H1 (cell line): ENCODE data around the gene TXNL4A. TPM values are rescaled to one million over a fixed set of nuclear protein-coding genes. Genes with fewer than 3 reads are reported as not detected.

Experiments used
- CTCF ChIA-PET: fragments of 300-600 bp; sonication (Branson Sonifier 250); formaldehyde crosslinking; loops from one replicate; lab custom pipeline; 2021; ENCODE audit not compliant: partially characterized antibody; lab: Charles Lee
- POLR2A ChIA-PET: fragments of 300-600 bp; sonication (Branson Sonifier 250); formaldehyde crosslinking; loops from one replicate; lab custom pipeline; 2021; ENCODE audit warnings: inconsistent platforms; ENCODE audit not compliant: partially characterized antibody; lab: Charles Lee
- DNase-seq, 2 experiments: peaks; one replicate each; pipeline versions ENCODE4 v3.0.0 to v3.0.0-alpha.2; 2010 to 2022; ENCODE audit warnings: low spot score in 2 of 2, low read depth in 1 of 2, mixed read lengths in 1 of 2
- FAIRE-seq: peaks from 2 replicates; lab custom pipeline; 2011; peaks lifted over from hg19 to GRCh38; lab: Jason Lieb, UNC
- H2AFZ ChIP-seq: 2 replicates; pipeline ENCODE4 v1.8.1; 2012; ENCODE audit warnings: low read length, inconsistent platforms
- H2AK5ac ChIP-seq: 2 replicates; pipeline ENCODE4 v1.6.1; 2013; ENCODE audit warnings: low read depth, low read length
- H2BK120ac ChIP-seq: replicated peaks from 2 replicates; pipeline ENCODE3; 2013; ENCODE audit warnings: low read depth, low read length, inconsistent platforms
- H2BK12ac ChIP-seq: 2 replicates; pipeline ENCODE4 v1.6.1; 2013; ENCODE audit warnings: low read depth, low read length
- H2BK15ac ChIP-seq: 2 replicates; pipeline ENCODE4 v1.6.1; 2013; ENCODE audit warnings: low read length
- H2BK20ac ChIP-seq: 2 replicates; pipeline ENCODE4 v1.6.1; 2013; ENCODE audit warnings: low read length
- H2BK5ac ChIP-seq: 2 replicates; pipeline ENCODE4 v1.6.1; 2013; ENCODE audit warnings: low read depth, low read length
- H3K14ac ChIP-seq: 2 replicates; pipeline ENCODE4 v1.6.1; 2013; ENCODE audit warnings: inconsistent platforms; ENCODE audit not compliant: insufficient read length
- H3K18ac ChIP-seq: 2 replicates; pipeline ENCODE4 v1.6.1; 2013; ENCODE audit warnings: low read length; ENCODE audit errors: extremely low read depth
- H3K23ac ChIP-seq: 2 replicates; pipeline ENCODE4 v1.6.1; 2013; ENCODE audit warnings: inconsistent platforms; ENCODE audit not compliant: insufficient read length
- H3K23me2 ChIP-seq: 2 replicates; pipeline ENCODE4 v1.6.1; 2013; ENCODE audit warnings: low read depth, low read length
- H3K27ac ChIP-seq: 2 replicates; pipeline ENCODE4 v1.6.1; 2011; ENCODE audit warnings: low read depth, low read length, inconsistent platforms
- H3K27me3 ChIP-seq, 4 experiments: replicated peaks in 1 of 4; 1 replicate in 1 of 4; 2 replicates in 3 of 4; pipeline versions ENCODE4 v1.6.1 to v1.8.1; 2011 to 2013; ENCODE audit warnings: low read length in 3 of 4, mild to moderate bottlenecking in 3 of 4, inconsistent platforms in 2 of 4, mixed read lengths in 2 of 4, moderate library complexity in 1 of 4; ENCODE audit not compliant: control insufficient read depth in 3 of 4, insufficient read depth in 3 of 4; ENCODE audit errors: extremely low read depth in 1 of 4
- H3K36me3 ChIP-seq, 4 experiments: 2 replicates each; pipeline versions ENCODE4 v1.6.1 to v1.8.1; 2011 to 2013; ENCODE audit warnings: mild to moderate bottlenecking in 4 of 4, low read length in 3 of 4, moderate library complexity in 2 of 4, control low read depth in 1 of 4, inconsistent platforms in 1 of 4; ENCODE audit not compliant: insufficient read depth in 4 of 4, control insufficient read depth in 2 of 4
- H3K4ac ChIP-seq: replicated peaks from 2 replicates; pipeline ENCODE3; 2013; ENCODE audit warnings: low read length, low read depth, mixed read lengths, inconsistent platforms; ENCODE audit not compliant: insufficient read length
- H3K4me1 ChIP-seq, 4 experiments: replicated peaks in 1 of 4; 1 replicate in 1 of 4; 2 replicates in 3 of 4; pipeline versions ENCODE4 v1.6.1 to v1.8.1; 2011 to 2013; ENCODE audit warnings: low read length in 3 of 4, inconsistent platforms in 2 of 4, mixed read lengths in 1 of 4; ENCODE audit not compliant: insufficient read depth in 4 of 4, control insufficient read depth in 3 of 4
- H3K4me2 ChIP-seq, 2 experiments: 2 replicates each; pipeline versions ENCODE4 v1.6.1 to v1.8.1; 2011 to 2013; ENCODE audit warnings: low read depth in 2 of 2, low read length in 2 of 2, control low read depth in 1 of 2, inconsistent platforms in 1 of 2, mild to moderate bottlenecking in 1 of 2; ENCODE audit not compliant: insufficient read depth in 1 of 2
- H3K4me3 ChIP-seq, 4 experiments: fragments of 200-600, 300-600 bp in 1 of 4; sonication (generic), shearing (Covaris generic), sonication (Bioruptor Twin) in 1 of 4; 2 replicates each; pipeline versions ENCODE4 v1.5.1 to v1.8.1; 2011 to 2016; ENCODE audit warnings: low read length in 4 of 4, low read depth in 3 of 4, control low read depth in 2 of 4, inconsistent platforms in 2 of 4, mild to moderate bottlenecking in 2 of 4, mixed read lengths in 1 of 4, moderate library complexity in 1 of 4; ENCODE audit not compliant: insufficient read depth in 2 of 4; ENCODE audit errors: extremely low read depth in 1 of 4
- H3K56ac ChIP-seq: replicated peaks from 2 replicates; pipeline ENCODE3; 2013; ENCODE audit warnings: low read depth, mild to moderate bottlenecking, mixed read lengths, low read length, inconsistent platforms; ENCODE audit not compliant: insufficient read length
- H3K79me1 ChIP-seq: 2 replicates; pipeline ENCODE4 v1.6.1; 2013; ENCODE audit warnings: low read depth, low read length, control low read depth
- H3K79me2 ChIP-seq, 2 experiments: 2 replicates each; pipeline versions ENCODE4 v1.6.1 to v1.8.1; 2012 to 2013; ENCODE audit warnings: low read length in 2 of 2, mild to moderate bottlenecking in 2 of 2, inconsistent platforms in 1 of 2; ENCODE audit not compliant: insufficient read depth in 2 of 2, control insufficient read depth in 1 of 2
- H3K9ac ChIP-seq, 4 experiments: replicated peaks in 1 of 4; 1 replicate in 1 of 4; 2 replicates in 3 of 4; pipeline versions ENCODE4 v1.6.1 to v1.8.1; 2011 to 2013; ENCODE audit warnings: low read depth in 3 of 4, low read length in 3 of 4, control low read depth in 2 of 4, mild to moderate bottlenecking in 2 of 4, moderate library complexity in 2 of 4, inconsistent platforms in 1 of 4; ENCODE audit errors: extremely low read depth in 1 of 4
- H3K9me3 ChIP-seq, 2 experiments: 2 replicates each; pipeline versions ENCODE4 v1.6.1 to v1.8.1; 2012 to 2013; ENCODE audit warnings: mild to moderate bottlenecking in 2 of 2, moderate library complexity in 2 of 2, control low read depth in 1 of 2, inconsistent platforms in 1 of 2, low read depth in 1 of 2, low read length in 1 of 2, mixed read lengths in 1 of 2; ENCODE audit not compliant: insufficient read depth in 2 of 2
- H4K20me1 ChIP-seq, 2 experiments: replicated peaks in 1 of 2; 2 replicates each; pipeline versions ENCODE3 to v1.8.1; 2011 to 2013; ENCODE audit warnings: inconsistent platforms in 2 of 2, low read length in 2 of 2, mild to moderate bottlenecking in 1 of 2; ENCODE audit not compliant: insufficient read depth in 2 of 2, control insufficient read depth in 1 of 2
- H4K5ac ChIP-seq: 2 replicates; pipeline ENCODE4 v1.6.1; 2013; ENCODE audit warnings: low read length, low read depth, mixed read lengths, inconsistent platforms; ENCODE audit not compliant: insufficient read length
- H4K8ac ChIP-seq: 2 replicates; pipeline ENCODE4 v1.8.0; 2013; ENCODE audit warnings: mild to moderate bottlenecking, moderate library complexity, low read length, inconsistent platforms; ENCODE audit not compliant: insufficient read depth; ENCODE audit errors: extremely low read depth
- H4K91ac ChIP-seq: replicated peaks from 2 replicates; pipeline ENCODE3; 2013; ENCODE audit warnings: low read length, mixed read lengths, inconsistent platforms; ENCODE audit not compliant: insufficient read length
- CBX5 ChIP-seq: fragments of 300-800, 300-1000 bp; sonication (generic); IDR thresholded peaks from 2 replicates; pipeline ENCODE4 v1.7.1; 2016; ENCODE audit warnings: antibody characterized with exemption, low read length, low read depth
- CHD1 ChIP-seq: IDR thresholded peaks from 2 replicates; pipeline ENCODE4 v1.6.1; 2012; ENCODE audit warnings: low read depth, low read length, improper control_type of control experiment
- KDM5A ChIP-seq: fragments of 200-600 bp; IDR thresholded peaks from 2 replicates; pipeline ENCODE4 v1.7.1; 2012; ENCODE audit warnings: mild to moderate bottlenecking, low read length, inconsistent platforms, mixed read lengths
- RAD21 ChIP-seq, 2 experiments: IDR thresholded peaks in 1 of 2; conservative IDR thresholded peaks in 1 of 2; 2 replicates each; pipeline ENCODE4 v1.6.1; 2011; ENCODE audit warnings: low read depth in 2 of 2, low read length in 2 of 2, improper control_type of control experiment in 1 of 2, inconsistent platforms in 1 of 2, mild to moderate bottlenecking in 1 of 2, moderate library complexity in 1 of 2
- SIRT6 ChIP-seq: IDR thresholded peaks from one replicate; pipeline ENCODE4 v1.7.1; 2012; ENCODE audit warnings: low read length, inconsistent platforms
- SIX5 ChIP-seq: IDR thresholded peaks from 2 replicates; pipeline ENCODE4 v1.6.1; 2011; ENCODE audit warnings: mild to moderate bottlenecking, low read depth, low read length
- SP4 ChIP-seq: IDR thresholded peaks from 2 replicates; pipeline ENCODE4 v1.6.1; 2012; ENCODE audit warnings: low read length, inconsistent platforms
- TBP ChIP-seq: IDR thresholded peaks from 2 replicates; pipeline ENCODE4 v1.6.1; 2011; ENCODE audit warnings: low read depth, low read length, improper control_type of control experiment
- ZNF274 ChIP-seq: IDR thresholded peaks from 2 replicates; pipeline ENCODE4 v1.7.0; 2012; ENCODE audit warnings: low read length, borderline replicate concordance; ENCODE audit errors: extremely low read depth
- WGBS, 2 experiments: shearing (Covaris generic) in 1 of 2; methylation state at CpG; one replicate each; pipeline versions ENCODE4 v1.1.6 to v1.1.7; 2013 to 2015; ENCODE audit warnings: low lambda C conversion rate in 2 of 2, mixed read lengths in 2 of 2, inconsistent platforms in 1 of 2, low coverage in 1 of 2, missing lambda C conversion rate in 1 of 2; ENCODE audit not compliant: insufficient replicate concordance in 2 of 2, insufficient coverage in 1 of 2, insufficient read length in 1 of 2; ENCODE audit errors: extremely low coverage in 1 of 2, missing lambda C conversion rate in 1 of 2; 5-methylcytosine and 5-hydroxymethylcytosine counted together
- polyA plus RNA-seq, 7 experiments: library from polyadenylated mRNA; depleted of rRNA in 3 of 7; stranded (reverse) in 5 of 7; unstranded in 2 of 7; fragments of >200 nt in 5 of 7; fragments of 200-250 nt in 2 of 7; gene quantifications; 1 replicate in 5 of 7; 2 replicates in 1 of 7; 4 replicates in 1 of 7; pipeline versions ENCODE4 v1.2.1 to v1.2.3, GENCODE V29; 2011 to 2013; ENCODE audit warnings: missing spikeins in 2 of 7, mixed read lengths in 2 of 7
- total RNA-seq: library from RNA; stranded (reverse); fragmentation: NEBNext Ultra II Directional; extraction: Animal tissue kit (Norgen Biotek cat#: 25700); gene quantifications from 2 replicates; pipeline ENCODE4 v1.2.1, GENCODE V29; 2021
- TF ChIP-seq, protein P1 (sequence below), 3 experiments: IDR thresholded peaks; 1 replicate in 2 of 3; 2 replicates in 1 of 3; pipeline versions ENCODE4 v1.5.1 to v1.6.1; 2011; ENCODE audit warnings: low read length in 3 of 3, mild to moderate bottlenecking in 3 of 3, inconsistent platforms in 2 of 3, low read depth in 1 of 3, moderate library complexity in 1 of 3; ENCODE audit not compliant: insufficient read depth in 1 of 3; ENCODE audit errors: control extremely low read depth in 1 of 3

Gene TXNL4A
- total and polyA plus RNA-seq, 2 of the 8 experiments (the other 6 are each of a cell fraction or from before 2014, with no cell fraction given): 169 to 181 TPM

DNA sequence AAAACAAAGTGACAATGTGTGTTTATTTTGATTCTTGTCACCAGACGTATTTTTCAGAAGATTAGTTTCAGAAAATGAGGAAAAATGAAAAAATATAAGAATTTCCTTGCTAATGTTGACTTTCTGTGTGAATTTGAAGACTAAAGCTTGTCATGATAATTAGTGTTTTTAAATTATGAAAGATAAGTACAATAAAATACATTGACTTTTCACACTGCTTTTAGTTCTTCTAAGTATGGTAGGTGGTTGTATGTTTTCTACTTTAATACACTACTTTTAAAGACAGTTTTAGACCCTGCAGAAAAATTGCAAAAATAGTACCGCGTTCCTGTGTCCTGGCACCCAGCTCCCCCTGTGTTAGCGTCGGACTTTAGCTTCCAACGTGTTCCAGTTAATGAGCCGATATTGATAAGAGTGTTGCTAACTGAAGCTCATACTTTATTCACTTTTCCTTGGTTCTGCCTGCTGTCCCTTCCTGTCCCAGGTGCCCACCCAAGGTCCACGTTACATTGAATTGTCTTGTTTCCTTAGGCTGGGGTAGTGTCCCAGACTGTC, 46.6 kb upstream of the TXNL4A start:
- Histone ChIP-seq H4K20me1 (peaks cover 0 to 12% of the 10 kb centered on the region in 2 experiments), H3K4me3 (peak overlapping the region; percentile 65 to 73 (median 66)), H2BK120ac (no peak overlapping the region), H3K18ac (no peak overlapping the region), H2BK5ac (no peak overlapping the region), H3K23ac (no peak overlapping the region), H3K56ac (no peak overlapping the region), H2AK5ac (no peak overlapping the region), H3K4me2 (peak overlapping the region; percentile 70 to 81), H3K36me3 (peaks cover 0 to 6% (median 2%) of the 10 kb centered on the region in 4 experiments; a peak in 3 of 8 replicates), H3K4ac (no peak overlapping the region), H3K14ac (no peak overlapping the region), H3K27ac (no peak overlapping the region; the same call in 1 of the 2 replicates), H3K9ac (peak overlapping the region in 3 of 4 experiments; percentile 38 to 64 (median 54); a peak in 4 of 7 replicates), H3K27me3 (no peaks in the 10 kb centered on the region), H2BK15ac (no peak overlapping the region), H4K91ac (no peak overlapping the region), H2BK12ac (no peak overlapping the region), H3K79me1 (peaks cover 4% of the 10 kb centered on the region), H3K4me1 (peaks cover 0 to 10% (median 5%) of the 10 kb centered on the region in 4 experiments; a peak in 5 of 7 replicates), H2AFZ (0 out of 2 replicates have a peak overlapping the region, but pooled peaks have one; percentile 22), H4K8ac (no peak overlapping the region), H2BK20ac (no peak overlapping the region), H4K5ac (no peak overlapping the region), H3K9me3 (no peaks in the 10 kb centered on the region), H3K23me2 (peaks cover 9% of the 10 kb centered on the region; the same call in 1 of the 2 replicates), H3K79me2 (peaks cover 0 to 22% of the 10 kb centered on the region in 2 experiments; a peak in 3 of 4 replicates)
- DNase-seq (no peak), FAIRE-seq (no peak)
- POLR2A ChIA-PET: interaction anchor here (1.2 to 2.2 kb wide), 5 partner anchors 28 to 258 kb away, joined by 3 to 8 read pairs (median 6); partner anchors contain the start of gene ADNP2
- CTCF ChIA-PET: interaction anchor here (0.7 to 2.1 kb wide), 11 partner anchors 12 to 166 kb away, joined by 3 to 9 read pairs (median 3); no protein-coding TSS in a partner anchor
- WGBS, 2 experiments: 55% methylated on average over 8 of the region's 8 CpGs; no CpG with 5 or more reads in 1 of the 2 experiments
- no peak for TF ChIP-seq CBX5
- no peak for TF ChIP-seq RAD21 (IDR thresholded peaks at IDR 0.05 in 1 of 2, conservative IDR thresholded peaks at IDR 0.05 in 1 of 2; ENCODE audit: low read depth in 2 of 2, low read length in 2 of 2)
- no peak for TF ChIP-seq TBP
- no peak for TF ChIP-seq SP4
- no peak for TF ChIP-seq ZNF274
- TF ChIP-seq CHD1: no peak
- TF ChIP-seq, protein P1, sequence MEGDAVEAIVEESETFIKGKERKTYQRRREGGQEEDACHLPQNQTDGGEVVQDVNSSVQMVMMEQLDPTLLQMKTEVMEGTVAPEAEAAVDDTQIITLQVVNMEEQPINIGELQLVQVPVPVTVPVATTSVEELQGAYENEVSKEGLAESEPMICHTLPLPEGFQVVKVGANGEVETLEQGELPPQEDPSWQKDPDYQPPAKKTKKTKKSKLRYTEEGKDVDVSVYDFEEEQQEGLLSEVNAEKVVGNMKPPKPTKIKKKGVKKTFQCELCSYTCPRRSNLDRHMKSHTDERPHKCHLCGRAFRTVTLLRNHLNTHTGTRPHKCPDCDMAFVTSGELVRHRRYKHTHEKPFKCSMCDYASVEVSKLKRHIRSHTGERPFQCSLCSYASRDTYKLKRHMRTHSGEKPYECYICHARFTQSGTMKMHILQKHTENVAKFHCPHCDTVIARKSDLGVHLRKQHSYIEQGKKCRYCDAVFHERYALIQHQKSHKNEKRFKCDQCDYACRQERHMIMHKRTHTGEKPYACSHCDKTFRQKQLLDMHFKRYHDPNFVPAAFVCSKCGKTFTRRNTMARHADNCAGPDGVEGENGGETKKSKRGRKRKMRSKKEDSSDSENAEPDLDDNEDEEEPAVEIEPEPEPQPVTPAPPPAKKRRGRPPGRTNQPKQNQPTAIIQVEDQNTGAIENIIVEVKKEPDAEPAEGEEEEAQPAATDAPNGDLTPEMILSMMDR (IDR thresholded peaks at IDR 0.05; ENCODE audit: control extremely low read depth in 1 of 3, insufficient read depth in 1 of 3, low read depth in 1 of 3, low read length in 3 of 3): no peak
- TF ChIP-seq KDM5A: no peak
- no peak for TF ChIP-seq SIX5
- TF ChIP-seq SIRT6: no peak
